SK-N-SH treated with all-trans-retinoic acid at 6 μM for 48 hours (cell line): Measurements from ENCODE around the gene VAMP1.

Source experiments
- ARNTL ChIP-seq: fragments of 450-650 bp; formaldehyde crosslinking; IDR thresholded peaks from 2 replicates; pipeline ENCODE4 v1.5.0; 2020; ENCODE audit warnings: low read depth, mild to moderate bottlenecking, moderate library complexity, borderline replicate concordance
- BACH2 ChIP-seq: fragments of 250-450 bp; sonication (Bioruptor Pico); IDR thresholded peaks from 2 replicates; pipeline ENCODE4 v1.9.0; 2021; ENCODE audit warnings: mild to moderate bottlenecking, borderline replicate concordance
- CREB5 ChIP-seq: fragments of 250-450 bp; sonication (Bioruptor Pico); IDR thresholded peaks from 2 replicates; pipeline ENCODE4 v1.5.1; 2020; ENCODE audit warnings: low read depth, mild to moderate bottlenecking, moderate library complexity
- OSR1 ChIP-seq: fragments of 250-450 bp; sonication (Bioruptor Pico); IDR thresholded peaks from 2 replicates; pipeline ENCODE4 v1.8.0; 2022; ENCODE audit warnings: moderate library complexity, mild to moderate bottlenecking, inconsistent platforms
- PATZ1 ChIP-seq: fragments of 250-450 bp; sonication (Bioruptor Pico); IDR thresholded peaks from 2 replicates; pipeline ENCODE4 v1.8.0; 2020; ENCODE audit warnings: mild to moderate bottlenecking, moderate library complexity, borderline replicate concordance
- POU6F1 ChIP-seq: fragments of 250-450 bp; sonication (Bioruptor Pico); IDR thresholded peaks from 2 replicates; pipeline ENCODE4 v1.8.0; 2021; ENCODE audit warnings: low read depth, mild to moderate bottlenecking, moderate library complexity, borderline replicate concordance
- RARB ChIP-seq: fragments of 250-450 bp; sonication (Bioruptor Pico); IDR thresholded peaks from 2 replicates; pipeline ENCODE4 v1.8.0; 2021; ENCODE audit warnings: mild to moderate bottlenecking, moderate library complexity
- ZC3H10 ChIP-seq: fragments of 250-450 bp; sonication (Bioruptor Pico); IDR thresholded peaks from 2 replicates; pipeline ENCODE4 v1.5.1; 2021; ENCODE audit warnings: mild to moderate bottlenecking, moderate library complexity
- ZFP3 ChIP-seq: fragments of 250-450 bp; sonication (Bioruptor Pico); IDR thresholded peaks from 2 replicates; pipeline ENCODE4 v1.5.0; 2020; ENCODE audit warnings: mild to moderate bottlenecking, moderate library complexity
- ZNF8 ChIP-seq: fragments of 450-650 bp; formaldehyde crosslinking; IDR thresholded peaks from 2 replicates; pipeline ENCODE4 v1.5.0; 2020; ENCODE audit warnings: mild to moderate bottlenecking, moderate library complexity

GRCh38 chr12:6426882-6427671, 43.4 kb downstream of the VAMP1 start:
- TF ChIP-seq ZFP3 (CRISPR knock-in tag), result no peak
- no peak for TF ChIP-seq OSR1 (CRISPR knock-in tag)
- no peak for TF ChIP-seq PATZ1 (CRISPR knock-in tag)
- no peak for TF ChIP-seq BACH2 (CRISPR knock-in tag)
- no peak for TF ChIP-seq POU6F1 (CRISPR knock-in tag)
- no peak for TF ChIP-seq CREB5 (CRISPR knock-in tag)
- no peak for TF ChIP-seq ZNF8 (CRISPR knock-in tag)
- TF ChIP-seq RARB (CRISPR knock-in tag), result no peak
- no peak for TF ChIP-seq ARNTL (CRISPR knock-in tag)
- TF ChIP-seq ZC3H10 (CRISPR knock-in tag), result no peak
